B cell (primary cell): Measurements from ENCODE around the gene OR52M1. TPM values are rescaled to one million over a fixed set of nuclear protein-coding genes. Genes with fewer than 3 reads are reported as not detected.

Experiments
- ATAC-seq: fragments of 200-7000 bp; cut with Tn5 transposase; one replicate; pipeline ENCODE4 v1.10.0; 2021; ENCODE audit warnings: low read depth, mild to moderate bottlenecking, moderate number of reproducible peaks, moderate library complexity
- CTCF ChIA-PET: fragments of 350-600 bp; sonication (Branson Sonifier 250); formaldehyde crosslinking; loops from one replicate; lab custom pipeline; 2021; ENCODE audit warnings: antibody characterized with exemption, inconsistent platforms; lab: Charles Lee
- POLR2A ChIA-PET: fragments of 350-600 bp; sonication (Branson Sonifier 250); formaldehyde crosslinking; loops from one replicate; lab custom pipeline; 2021; ENCODE audit warnings: antibody characterized with exemption; lab: Charles Lee
- DNase-seq: peaks from one replicate; pipeline ENCODE4 v3.0.0; 2013
- H2AFZ ChIP-seq: 2 replicates; pipeline ENCODE4 v1.6.1; 2012; ENCODE audit warnings: mild to moderate bottlenecking, low read depth, low read length; ENCODE audit not compliant: insufficient read depth, poor library complexity, severe bottlenecking
- H3K27ac ChIP-seq, 2 donors: 1 replicate in 1 of 2; 2 replicates in 1 of 2; pipeline ENCODE4 v1.5.1; 2012 to 2013; ENCODE audit warnings: low read length in 2 of 2, mild to moderate bottlenecking in 2 of 2, moderate library complexity in 1 of 2
- H3K27me3 ChIP-seq, 4 experiments: fragments of 200-600 bp in 1 of 4; sonication (generic) in 1 of 4; replicated peaks in 1 of 4; 1 replicate in 2 of 4; 2 replicates in 2 of 4; pipeline versions ENCODE4 v1.6.1 to v1.7.0; 2013 to 2016; ENCODE audit warnings: low read length in 3 of 4, mild to moderate bottlenecking in 2 of 4, mixed read lengths in 1 of 4, moderate library complexity in 1 of 4; ENCODE audit not compliant: insufficient read depth in 4 of 4, control insufficient read depth in 3 of 4; ENCODE audit errors: control extremely low read depth in 1 of 4
- H3K36me3 ChIP-seq, 2 experiments: replicated peaks in 1 of 2; 1 replicate in 1 of 2; 2 replicates in 1 of 2; pipeline versions ENCODE4 v1.6.1 to v1.7.1; 2013; ENCODE audit warnings: low read length in 1 of 2; ENCODE audit not compliant: insufficient read depth in 2 of 2, control insufficient read depth in 1 of 2; ENCODE audit errors: control extremely low read depth in 1 of 2, extremely low read depth in 1 of 2
- H3K4me1 ChIP-seq, 2 donors: fragments of 200-600 bp in 1 of 2; sonication (generic) in 1 of 2; 1 replicate in 1 of 2; 2 replicates in 1 of 2; pipeline versions ENCODE4 v1.5.1 to v1.6.1; 2013 to 2017; ENCODE audit warnings: low read length in 2 of 2; ENCODE audit not compliant: control insufficient read depth in 2 of 2, insufficient read depth in 2 of 2
- H3K4me2 ChIP-seq: replicated peaks from 2 replicates; pipeline ENCODE3; 2012; ENCODE audit warnings: mild to moderate bottlenecking, low read depth, low read length; ENCODE audit not compliant: poor library complexity, severe bottlenecking
- H3K4me3 ChIP-seq, 5 experiments: fragments of 200-600 bp in 1 of 5; sonication (generic) in 1 of 5; 1 replicate in 3 of 5; 2 replicates in 2 of 5; pipeline versions ENCODE4 v1.5.1 to v1.7.0; 2011 to 2016; ENCODE audit warnings: low read length in 4 of 5, mild to moderate bottlenecking in 4 of 5, low read depth in 2 of 5, control low read depth in 1 of 5, moderate library complexity in 1 of 5; ENCODE audit not compliant: insufficient read depth in 1 of 5; ENCODE audit errors: control extremely low read depth in 1 of 5, extremely low read depth in 1 of 5
- H3K79me2 ChIP-seq: fragments of 200-600 bp; sonication (generic); one replicate; pipeline ENCODE4 v1.6.0; 2016; ENCODE audit warnings: low read length; ENCODE audit not compliant: control insufficient read depth, insufficient read depth
- H3K9ac ChIP-seq: fragments of 200-600 bp; sonication (generic); 2 replicates; pipeline ENCODE4 v1.6.1; 2017; ENCODE audit warnings: mild to moderate bottlenecking, low read length, moderate library complexity
- H3K9me3 ChIP-seq, 3 donors: one replicate each; pipeline versions ENCODE4 v1.6.1 to v1.7.1; 2013; ENCODE audit warnings: low read length in 2 of 3; ENCODE audit not compliant: control insufficient read depth in 2 of 3, insufficient read depth in 1 of 3; ENCODE audit errors: control extremely low read depth in 1 of 3
- H4K20me1 ChIP-seq: 2 replicates; pipeline ENCODE4 v1.6.0; 2012; ENCODE audit warnings: mild to moderate bottlenecking, low read length; ENCODE audit not compliant: insufficient read depth, control insufficient read depth, poor library complexity, severe bottlenecking
- H3K27ac Mint-ChIP-seq: one replicate; pipeline ENCODE4 v1.8.0; 2021; ENCODE audit warnings: mixed read lengths
- H3K27me3 Mint-ChIP-seq: one replicate; pipeline ENCODE4 v1.8.0; 2021; ENCODE audit warnings: mixed read lengths
- H3K4me1 Mint-ChIP-seq: one replicate; pipeline ENCODE4 v1.8.0; 2021; ENCODE audit warnings: mixed read lengths
- H3K4me3 Mint-ChIP-seq: one replicate; pipeline ENCODE4 v1.8.0; 2021; ENCODE audit warnings: mixed read lengths
- H3K9me3 Mint-ChIP-seq: one replicate; pipeline ENCODE4 v1.8.0; 2022; ENCODE audit warnings: mixed read lengths; ENCODE audit not compliant: insufficient read depth
- EZH2 ChIP-seq: IDR thresholded peaks from 2 replicates; pipeline ENCODE4 v1.6.1; 2012; ENCODE audit warnings: borderline replicate concordance, low read depth, mild to moderate bottlenecking, moderate library complexity, low read length; ENCODE audit not compliant: insufficient read depth, poor library complexity, severe bottlenecking
- WGBS: methylation state at CpG from one replicate; pipeline ENCODE4 v1.1.5; 2013; ENCODE audit warnings: missing lambda C conversion rate; ENCODE audit not compliant: insufficient coverage; 5-methylcytosine and 5-hydroxymethylcytosine counted together
- intact Hi-C: fragments of 100-400 bp; cut with micrococcal nuclease; formaldehyde crosslinking; loops from one replicate; pipeline ENCODE4 v1.10.0; 2022
- polyA plus RNA-seq: library from polyadenylated mRNA; depleted of rRNA; stranded (reverse); fragments of >200 nt; gene quantifications from 2 replicates; pipeline ENCODE4 v1.2.3, GENCODE V29; 2012
- total RNA-seq, 2 donors: library from RNA; stranded (reverse); fragments of 120-200 nt in 1 of 2; gene quantifications; 1 replicate in 1 of 2; 2 replicates in 1 of 2; pipeline versions ENCODE4 v1.2.3 to v1.2.4, GENCODE V29; 2013 to 2022
- TF ChIP-seq, protein P1 (sequence below): fragments of 200-600 bp; IDR thresholded peaks from one replicate; pipeline ENCODE4 v1.8.0; 2022; ENCODE audit warnings: antibody characterized with exemption, mild to moderate bottlenecking

The OR52M1 gene
- total and polyA plus RNA-seq, 2 donors (not counting 1 experiment from before 2014, with no cell fraction given), result not detected

DNA sequence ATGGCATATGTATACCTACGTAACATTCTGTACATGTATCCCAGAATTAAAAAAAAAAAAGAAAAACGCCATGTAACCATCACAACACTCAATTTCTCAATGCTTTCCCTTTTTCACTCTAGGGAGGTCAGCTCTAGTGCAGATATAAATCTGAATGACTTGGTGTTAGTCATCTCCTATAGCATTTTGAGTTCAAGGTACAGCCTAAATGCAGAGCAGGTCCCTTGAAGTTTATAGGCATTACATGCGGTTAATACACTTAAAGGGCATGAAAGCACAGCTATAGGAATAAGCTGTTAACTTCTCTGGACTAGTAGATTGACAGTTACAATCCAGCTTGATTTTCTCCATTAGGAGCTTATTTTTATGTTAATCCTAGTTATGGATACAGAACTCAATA is 20.4 kb downstream of the OR52M1 start:
- no peak overlapping the region for H3K4me3 ChIP-seq
- H3K4me1 ChIP-seq, result no peaks in the 10 kb centered on the region
- H4K20me1 ChIP-seq, result no peaks in the 10 kb centered on the region
- H3K4me3 Mint-ChIP-seq, result no peak overlapping the region
- ATAC-seq (no peak), DNase-seq (no peak)
- no peak overlapping the region for H3K27ac ChIP-seq
- H3K4me1 Mint-ChIP-seq, result no peaks in the 10 kb centered on the region
- ChIA-PET POLR2A (no interaction called here), CTCF (no interaction called here)
- intact Hi-C loops, result no loop called here
- no peak for TF ChIP-seq EZH2
- TF ChIP-seq, protein P1, sequence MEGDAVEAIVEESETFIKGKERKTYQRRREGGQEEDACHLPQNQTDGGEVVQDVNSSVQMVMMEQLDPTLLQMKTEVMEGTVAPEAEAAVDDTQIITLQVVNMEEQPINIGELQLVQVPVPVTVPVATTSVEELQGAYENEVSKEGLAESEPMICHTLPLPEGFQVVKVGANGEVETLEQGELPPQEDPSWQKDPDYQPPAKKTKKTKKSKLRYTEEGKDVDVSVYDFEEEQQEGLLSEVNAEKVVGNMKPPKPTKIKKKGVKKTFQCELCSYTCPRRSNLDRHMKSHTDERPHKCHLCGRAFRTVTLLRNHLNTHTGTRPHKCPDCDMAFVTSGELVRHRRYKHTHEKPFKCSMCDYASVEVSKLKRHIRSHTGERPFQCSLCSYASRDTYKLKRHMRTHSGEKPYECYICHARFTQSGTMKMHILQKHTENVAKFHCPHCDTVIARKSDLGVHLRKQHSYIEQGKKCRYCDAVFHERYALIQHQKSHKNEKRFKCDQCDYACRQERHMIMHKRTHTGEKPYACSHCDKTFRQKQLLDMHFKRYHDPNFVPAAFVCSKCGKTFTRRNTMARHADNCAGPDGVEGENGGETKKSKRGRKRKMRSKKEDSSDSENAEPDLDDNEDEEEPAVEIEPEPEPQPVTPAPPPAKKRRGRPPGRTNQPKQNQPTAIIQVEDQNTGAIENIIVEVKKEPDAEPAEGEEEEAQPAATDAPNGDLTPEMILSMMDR, result no peak
- no peaks in the 10 kb centered on the region for H3K36me3 ChIP-seq
- H3K27me3 Mint-ChIP-seq, result peaks cover 17% of the 10 kb centered on the region
- no peak overlapping the region for H3K9ac ChIP-seq
- H3K27me3 ChIP-seq, result no peaks in the 10 kb centered on the region
- peaks cover 0 to 3% (median 1%) of the 10 kb centered on the region in 3 donors for H3K9me3 ChIP-seq
- H3K79me2 ChIP-seq, result no peaks in the 10 kb centered on the region
- H3K4me2 ChIP-seq, result no peak overlapping the region
- 100% methylated on average over 1 of the region's 3 CpGs for WGBS
- H2AFZ ChIP-seq, result no peak overlapping the region
- no peak overlapping the region for H3K27ac Mint-ChIP-seq
- peaks cover 8% of the 10 kb centered on the region for H3K9me3 Mint-ChIP-seq

- Histone ChIP-seq H3K4me3 (no peak overlapping the region), H2AFZ (no peak overlapping the region), H3K27me3 (no peaks in the 10 kb centered on the region), H3K4me2 (no peak overlapping the region), H3K27ac (no peak overlapping the region), H4K20me1 (no peaks in the 10 kb centered on the region), H3K36me3 (no peaks in the 10 kb centered on the region), H3K9me3 (peaks cover 0 to 3% (median 0%) of the 10 kb centered on the region in 3 donors), H3K79me2 (no peaks in the 10 kb centered on the region), H3K9ac (no peak overlapping the region), H3K4me1 (no peaks in the 10 kb centered on the region)
- WGBS, result 90% methylated on average over 18 of the region's 18 CpGs
- no peak for DNase-seq
- TF ChIP-seq, protein P1, result no peak
- no peak for TF ChIP-seq EZH2
- H3K4me1 Mint-ChIP-seq, result no peaks in the 10 kb centered on the region
- H3K27ac Mint-ChIP-seq, result no peak overlapping the region
- ATAC-seq, result no peak
- H3K9me3 Mint-ChIP-seq, result peaks cover 4% of the 10 kb centered on the region
- no peak overlapping the region for H3K4me3 Mint-ChIP-seq
- ChIA-PET POLR2A (no interaction called here), CTCF (no interaction called here)
- intact Hi-C loops, result no loop called here
- H3K27me3 Mint-ChIP-seq, result peaks cover 17% of the 10 kb centered on the region
Observed at GRCh38 chr11:4569075-4569474, 24.1 kb downstream of the OR52M1 start.
